H9 (cell line): ENCODE measurements around the gene GLRX3. TPM values are rescaled to one million over a fixed set of nuclear protein-coding genes. Genes with fewer than 3 reads are reported as not detected.

Experiments used
- DNase-seq: peaks from one replicate; pipeline ENCODE4 v3.0.0-alpha.2; 2017
- H2AFZ ChIP-seq: one replicate; pipeline ENCODE4 v1.6.1; 2013; ENCODE audit warnings: mild to moderate bottlenecking, low read length, control low read depth, moderate library complexity
- H2AK5ac ChIP-seq: 2 replicates; pipeline ENCODE4 v1.6.1; 2013; ENCODE audit warnings: low read length, control low read depth, mixed read lengths; ENCODE audit not compliant: insufficient read length
- H2BK120ac ChIP-seq: one replicate; pipeline ENCODE4 v1.6.1; 2013; ENCODE audit warnings: low read depth, mild to moderate bottlenecking, low read length, control low read depth, inconsistent platforms; ENCODE audit not compliant: poor library complexity, severe bottlenecking
- H2BK12ac ChIP-seq: 2 replicates; pipeline ENCODE4 v1.6.1; 2013; ENCODE audit warnings: low read length, control low read depth, mixed read lengths, low read depth; ENCODE audit not compliant: insufficient read length
- H2BK15ac ChIP-seq: 2 replicates; pipeline ENCODE4 v1.6.1; 2013; ENCODE audit warnings: low read depth, low read length, control low read depth
- H2BK20ac ChIP-seq: one replicate; pipeline ENCODE4 v1.6.1; 2013; ENCODE audit warnings: low read depth, mild to moderate bottlenecking, low read length, control low read depth, inconsistent platforms; ENCODE audit not compliant: poor library complexity, severe bottlenecking
- H2BK5ac ChIP-seq: 2 replicates; pipeline ENCODE4 v1.6.1; 2013; ENCODE audit warnings: low read length, control low read depth, mixed read lengths; ENCODE audit not compliant: insufficient read length
- H3K14ac ChIP-seq: 2 replicates; pipeline ENCODE4 v1.6.1; 2013; ENCODE audit warnings: low read length, control low read depth; ENCODE audit not compliant: insufficient read depth
- H3K18ac ChIP-seq: 2 replicates; pipeline ENCODE4 v1.6.1; 2013; ENCODE audit warnings: low read depth, mild to moderate bottlenecking, mixed read lengths, low read length, control low read depth; ENCODE audit not compliant: insufficient read length
- H3K23ac ChIP-seq: 2 replicates; pipeline ENCODE4 v1.6.1; 2013; ENCODE audit warnings: low read length, control low read depth, mixed read lengths, low read depth; ENCODE audit not compliant: insufficient read length
- H3K23me2 ChIP-seq: 2 replicates; pipeline ENCODE4 v1.6.1; 2013; ENCODE audit warnings: low read depth, mild to moderate bottlenecking, mixed read lengths, low read length, control low read depth; ENCODE audit not compliant: insufficient read length, poor library complexity, severe bottlenecking
- H3K27ac ChIP-seq: 2 replicates; pipeline ENCODE4 v1.5.1; 2013; ENCODE audit warnings: low read length, control low read depth, mixed read lengths, low read depth; ENCODE audit not compliant: insufficient read length
- H3K27me3 ChIP-seq: 2 replicates; pipeline ENCODE4 v1.6.1; 2013; ENCODE audit warnings: low read length, control low read depth, inconsistent platforms; ENCODE audit not compliant: insufficient read depth
- H3K4ac ChIP-seq: 2 replicates; pipeline ENCODE4 v1.6.1; 2013; ENCODE audit warnings: low read depth, mild to moderate bottlenecking, control low read depth, inconsistent platforms, low read length, moderate library complexity
- H3K4me1 ChIP-seq: 2 replicates; pipeline ENCODE4 v1.6.1; 2013; ENCODE audit warnings: low read length, control low read depth, inconsistent platforms; ENCODE audit not compliant: insufficient read depth
- H3K4me2 ChIP-seq: 2 replicates; pipeline ENCODE4 v1.6.1; 2013; ENCODE audit warnings: low read length, control low read depth, mixed read lengths; ENCODE audit not compliant: insufficient read length, insufficient read depth
- H3K56ac ChIP-seq: 2 replicates; pipeline ENCODE4 v1.6.1; 2013; ENCODE audit warnings: low read depth, mild to moderate bottlenecking, mixed read lengths, low read length, control low read depth; ENCODE audit not compliant: insufficient read length
- H3K79me1 ChIP-seq: 2 replicates; pipeline ENCODE4 v1.6.1; 2013; ENCODE audit warnings: low read depth, mild to moderate bottlenecking, moderate library complexity, low read length, control low read depth, inconsistent platforms; ENCODE audit not compliant: insufficient read depth, poor library complexity, severe bottlenecking
- H3K79me2 ChIP-seq: 2 replicates; pipeline ENCODE4 v1.6.1; 2013; ENCODE audit warnings: low read length, control low read depth, inconsistent platforms; ENCODE audit not compliant: insufficient read depth
- H3K9ac ChIP-seq: 2 replicates; pipeline ENCODE4 v1.6.1; 2013; ENCODE audit warnings: low read length, control low read depth, mixed read lengths; ENCODE audit not compliant: insufficient read length; ENCODE audit errors: extremely low read depth
- H3K9me3 ChIP-seq: one replicate; pipeline ENCODE4 v1.6.1; 2013; ENCODE audit warnings: low read depth, low read length, inconsistent platforms; ENCODE audit not compliant: control insufficient read depth
- H3T11ph ChIP-seq: one replicate; pipeline ENCODE4 v1.6.1; 2013; ENCODE audit warnings: mild to moderate bottlenecking, low read length, control low read depth, inconsistent platforms
- H4K20me1 ChIP-seq: one replicate; pipeline ENCODE4 v1.6.1; 2013; ENCODE audit not compliant: control insufficient read depth, insufficient read length, insufficient read depth
- H4K5ac ChIP-seq: 2 replicates; pipeline ENCODE4 v1.6.1; 2013; ENCODE audit warnings: low read depth, mild to moderate bottlenecking, mixed read lengths, low read length, control low read depth; ENCODE audit not compliant: insufficient read length
- H4K8ac ChIP-seq: replicated peaks from 2 replicates; pipeline ENCODE4 v1.6.1; 2013; ENCODE audit warnings: low read length, control low read depth, mixed read lengths, low read depth; ENCODE audit not compliant: insufficient read length
- H4K91ac ChIP-seq: 2 replicates; pipeline ENCODE4 v1.6.1; 2013; ENCODE audit warnings: low read depth, mild to moderate bottlenecking, moderate library complexity, mixed read lengths, low read length, control low read depth; ENCODE audit not compliant: insufficient read length
- H3K27ac Mint-ChIP-seq, 3 experiments: 2 replicates in 2 of 3; 3 replicates in 1 of 3; pipeline ENCODE4 v1.8.0; 2020 to 2021; ENCODE audit warnings: mixed read lengths in 3 of 3, mild to moderate bottlenecking in 1 of 3, moderate library complexity in 1 of 3
- H3K27me3 Mint-ChIP-seq: 2 replicates; pipeline ENCODE4 v1.8.0; 2021; ENCODE audit warnings: low read depth, mild to moderate bottlenecking, moderate library complexity, mixed read lengths
- H3K36me3 Mint-ChIP-seq, 3 experiments: 2 replicates in 2 of 3; 3 replicates in 1 of 3; pipeline ENCODE4 v1.8.0; 2020 to 2021; ENCODE audit warnings: low read depth in 3 of 3, mixed read lengths in 3 of 3; ENCODE audit not compliant: insufficient read depth in 1 of 3
- H3K4me1 Mint-ChIP-seq, 2 experiments: 2 replicates each; pipeline ENCODE4 v1.8.0; 2020; ENCODE audit warnings: mixed read lengths in 2 of 2
- H3K4me3 Mint-ChIP-seq, 2 experiments: 2 replicates in 1 of 2; 3 replicates in 1 of 2; pipeline ENCODE4 v1.8.0; 2020 to 2021; ENCODE audit warnings: mild to moderate bottlenecking in 2 of 2, mixed read lengths in 2 of 2, moderate library complexity in 1 of 2
- H3K9me3 Mint-ChIP-seq, 2 experiments: 2 replicates in 1 of 2; 3 replicates in 1 of 2; pipeline ENCODE4 v1.8.0; 2020; ENCODE audit warnings: mild to moderate bottlenecking in 2 of 2, mixed read lengths in 2 of 2, moderate library complexity in 1 of 2
- CTCF ChIP-seq: fragments of 200-600 bp; sonication (generic); conservative IDR thresholded peaks from 3 replicates; pipeline ENCODE4 v1.8.0; 2021; ENCODE audit warnings: antibody characterized with exemption, mild to moderate bottlenecking
- WGBS: extraction: QIAGEN DNeasy Blood & Tissue Kit; methylation state at CpG from one replicate; pipeline ENCODE4 v1.1.7; 2013; ENCODE audit warnings: missing lambda C conversion rate, low lambda C conversion rate, mixed read lengths; ENCODE audit not compliant: insufficient read length; ENCODE audit errors: extremely low coverage; 5-methylcytosine and 5-hydroxymethylcytosine counted together
- total RNA-seq: library from RNA; stranded (reverse); gene quantifications from 2 replicates; pipeline ENCODE4 v1.2.1, GENCODE V29; 2021

Gene GLRX3
- total RNA-seq, 1 experiment from 2014 or later = 139 TPM

- Histone ChIP-seq H3K4me2 (no peak overlapping the region), H3K56ac (no peak overlapping the region), H2BK15ac (no peak overlapping the region), H2BK120ac (no peak overlapping the region), H4K91ac (no peak overlapping the region), H3K23ac (no peak overlapping the region), H2BK12ac (no peak overlapping the region), H3K27ac (no peak overlapping the region), H2BK5ac (no peak overlapping the region), H3K79me1 (no peaks in the 10 kb centered on the region), H3K4ac (no peak overlapping the region), H4K20me1 (no peaks in the 10 kb centered on the region), H4K5ac (no peak overlapping the region), H3K27me3 (no peaks in the 10 kb centered on the region; the same call in 1 of the 2 replicates), H3T11ph (no peak overlapping the region), H2BK20ac (no peak overlapping the region), H2AK5ac (no peak overlapping the region), H3K9ac (no peak overlapping the region), H3K18ac (no peak overlapping the region), H3K79me2 (no peaks in the 10 kb centered on the region), H4K8ac (no peak overlapping the region), H3K4me1 (no peaks in the 10 kb centered on the region), H3K9me3 (peaks cover 4% of the 10 kb centered on the region), H3K14ac (no peak overlapping the region), H3K23me2 (no peaks in the 10 kb centered on the region), H2AFZ (no peak overlapping the region)
- no peak overlapping the region for H3K27ac Mint-ChIP-seq
- peaks cover 0 to 9% (median 4%) of the 10 kb centered on the region in 3 experiments; a peak in 5 of 7 replicates for H3K36me3 Mint-ChIP-seq
- no peak overlapping the region for H3K4me3 Mint-ChIP-seq
- peaks cover 21 to 38% of the 10 kb centered on the region in 2 experiments for H3K9me3 Mint-ChIP-seq
- no peaks in the 10 kb centered on the region for H3K4me1 Mint-ChIP-seq
- peaks cover 7% of the 10 kb centered on the region for H3K27me3 Mint-ChIP-seq
- no peak for TF ChIP-seq CTCF
- peak; percentile 8 for DNase-seq
- no CpG with 5 or more reads among the region's 2 CpGs for WGBS
Measured at GRCh38 chr10:130227883-130228282, 91.7 kb downstream of the GLRX3 start.

Other genes with a start within 250 kb of the GLRX3 start
- 0.04 and 0.22 TPM in 2 replicates for gene EBF3, start 172.1 kb upstream of the GLRX3 start, total RNA-seq
- gene C10orf143, start 25.6 kb upstream of the GLRX3 start, total RNA-seq = 0.79 and 0.94 TPM in 2 replicates